ENCODE measurements around the gene DNAL1. TPM values are rescaled to one million over a fixed set of nuclear protein-coding genes. Genes with fewer than 3 reads are reported as not detected.

Gene DNAL1
- total RNA-seq, 2 donors from 2014 or later, result 3.9 to 7.6 TPM

GRCh38 chr14:73663548-73664212 is 18.9 kb downstream of the DNAL1 start:
- H3K36me3 Mint-ChIP-seq (ENCODE audit: low read depth), result peaks cover 6% of the 10 kb centered on the region
- H3K4me3 Mint-ChIP-seq, result no peak overlapping the region
- H3K27ac Mint-ChIP-seq, result no peak overlapping the region
- no peaks in the 10 kb centered on the region for H3K4me1 Mint-ChIP-seq
- ATAC-seq (replicated peaks), result no peak
- H3K9me3 Mint-ChIP-seq, result no peaks in the 10 kb centered on the region
- H3K27me3 Mint-ChIP-seq, result no peaks in the 10 kb centered on the region

- Mint-ChIP-seq H3K9me3 (no peaks in the 10 kb centered on the region), H3K36me3 (ENCODE audit: low read depth) (peaks cover 6% of the 10 kb centered on the region), H3K4me3 (no peak overlapping the region), H3K27ac (no peak overlapping the region), H3K4me1 (no peaks in the 10 kb centered on the region), H3K27me3 (no peaks in the 10 kb centered on the region)
- no peak for ATAC-seq (replicated peaks)
Measured at GRCh38 chr14:73665130-73665529, 20.3 kb downstream of the DNAL1 start.

- no peak for ATAC-seq (replicated peaks)
- H3K36me3 Mint-ChIP-seq (ENCODE audit: low read depth), result peaks cover 6% of the 10 kb centered on the region
- no peak overlapping the region for H3K4me3 Mint-ChIP-seq
- H3K9me3 Mint-ChIP-seq, result no peaks in the 10 kb centered on the region
- no peaks in the 10 kb centered on the region for H3K4me1 Mint-ChIP-seq
- no peaks in the 10 kb centered on the region for H3K27me3 Mint-ChIP-seq
- no peak overlapping the region for H3K27ac Mint-ChIP-seq
Measured at GRCh38 chr14:73666583-73666982, 21.8 kb downstream of the DNAL1 start.

GRCh38 chr14:73667854-73668253 is 23.1 kb downstream of the DNAL1 start:
- no peak overlapping the region for H3K27ac Mint-ChIP-seq
- no peaks in the 10 kb centered on the region for H3K27me3 Mint-ChIP-seq
- H3K36me3 Mint-ChIP-seq (ENCODE audit: low read depth), result peaks cover 6% of the 10 kb centered on the region
- no peak overlapping the region for H3K4me3 Mint-ChIP-seq
- no peak for ATAC-seq (replicated peaks)
- H3K4me1 Mint-ChIP-seq, result no peaks in the 10 kb centered on the region
- no peaks in the 10 kb centered on the region for H3K9me3 Mint-ChIP-seq

GRCh38 chr14:73674986-73675385 is 30.2 kb downstream of the DNAL1 start:
- Mint-ChIP-seq H3K27me3 (no peaks in the 10 kb centered on the region), H3K27ac (peak overlapping the region; percentile 65), H3K9me3 (no peaks in the 10 kb centered on the region), H3K4me1 (no peaks in the 10 kb centered on the region), H3K36me3 (ENCODE audit: low read depth) (no peaks in the 10 kb centered on the region), H3K4me3 (no peak overlapping the region)
- ATAC-seq (replicated peaks), result no peak

GRCh38 chr14:73678698-73679097 is 33.9 kb downstream of the DNAL1 start:
- Mint-ChIP-seq H3K4me1 (no peaks in the 10 kb centered on the region), H3K27me3 (no peaks in the 10 kb centered on the region), H3K36me3 (ENCODE audit: low read depth) (no peaks in the 10 kb centered on the region), H3K4me3 (no peak overlapping the region), H3K27ac (no peak overlapping the region), H3K9me3 (no peaks in the 10 kb centered on the region)
- no peak for ATAC-seq (replicated peaks)

- H3K27me3 Mint-ChIP-seq, result no peaks in the 10 kb centered on the region
- no peak overlapping the region for H3K4me3 Mint-ChIP-seq
- H3K9me3 Mint-ChIP-seq, result no peaks in the 10 kb centered on the region
- ATAC-seq (replicated peaks), result no peak
- H3K27ac Mint-ChIP-seq, result no peak overlapping the region
- H3K4me1 Mint-ChIP-seq, result no peaks in the 10 kb centered on the region
- H3K36me3 Mint-ChIP-seq (ENCODE audit: low read depth), result no peaks in the 10 kb centered on the region
Measured at GRCh38 chr14:73680821-73681220, 36.0 kb downstream of the DNAL1 start.

- Mint-ChIP-seq H3K9me3 (no peaks in the 10 kb centered on the region), H3K4me1 (no peaks in the 10 kb centered on the region), H3K36me3 (ENCODE audit: low read depth) (no peaks in the 10 kb centered on the region), H3K27ac (no peak overlapping the region), H3K27me3 (no peaks in the 10 kb centered on the region), H3K4me3 (no peak overlapping the region)
- no peak for ATAC-seq (replicated peaks)
Measured at GRCh38 chr14:73684627-73685026, 39.8 kb downstream of the DNAL1 start.

- Mint-ChIP-seq H3K27me3 (no peaks in the 10 kb centered on the region), H3K4me3 (no peak overlapping the region), H3K4me1 (no peaks in the 10 kb centered on the region), H3K36me3 (ENCODE audit: low read depth) (no peaks in the 10 kb centered on the region), H3K27ac (no peak overlapping the region), H3K9me3 (no peaks in the 10 kb centered on the region)
- no peak for ATAC-seq (replicated peaks)
Measured at GRCh38 chr14:73685328-73685727, 40.5 kb downstream of the DNAL1 start.

GRCh38 chr14:73686901-73687300 is 42.1 kb downstream of the DNAL1 start:
- Mint-ChIP-seq H3K4me1 (no peaks in the 10 kb centered on the region), H3K9me3 (no peaks in the 10 kb centered on the region), H3K27me3 (no peaks in the 10 kb centered on the region), H3K27ac (no peak overlapping the region), H3K4me3 (no peak overlapping the region), H3K36me3 (ENCODE audit: low read depth) (no peaks in the 10 kb centered on the region)
- ATAC-seq (replicated peaks), result no peak

- Mint-ChIP-seq H3K9me3 (no peaks in the 10 kb centered on the region), H3K4me1 (peaks cover 19% of the 10 kb centered on the region), H3K36me3 (ENCODE audit: low read depth) (peaks cover 10% of the 10 kb centered on the region), H3K4me3 (no peak overlapping the region), H3K27me3 (no peaks in the 10 kb centered on the region), H3K27ac (peak overlapping the region; percentile 58)
- ATAC-seq (replicated peaks), result no peak
Measured at GRCh38 chr14:73694083-73694482, 49.3 kb downstream of the DNAL1 start.

GRCh38 chr14:73695082-73695481 is 50.3 kb downstream of the DNAL1 start:
- H3K9me3 Mint-ChIP-seq, result no peaks in the 10 kb centered on the region
- peaks cover 10% of the 10 kb centered on the region for H3K36me3 Mint-ChIP-seq (ENCODE audit: low read depth)
- H3K27ac Mint-ChIP-seq, result no peak overlapping the region
- no peak overlapping the region for H3K4me3 Mint-ChIP-seq
- no peaks in the 10 kb centered on the region for H3K27me3 Mint-ChIP-seq
- ATAC-seq (replicated peaks), result no peak
- peaks cover 19% of the 10 kb centered on the region for H3K4me1 Mint-ChIP-seq

GRCh38 chr14:73695997-73696396 is 51.2 kb downstream of the DNAL1 start:
- peak overlapping the region; percentile 78 for H3K4me3 Mint-ChIP-seq
- H3K9me3 Mint-ChIP-seq, result no peaks in the 10 kb centered on the region
- no peaks in the 10 kb centered on the region for H3K27me3 Mint-ChIP-seq
- peaks cover 10% of the 10 kb centered on the region for H3K36me3 Mint-ChIP-seq (ENCODE audit: low read depth)
- ATAC-seq (replicated peaks), result peak; percentile 75
- peaks cover 24% of the 10 kb centered on the region for H3K4me1 Mint-ChIP-seq
- H3K27ac Mint-ChIP-seq, result peak overlapping the region; percentile 99

- peaks cover 10% of the 10 kb centered on the region for H3K36me3 Mint-ChIP-seq (ENCODE audit: low read depth)
- peak; percentile 90 for ATAC-seq (replicated peaks)
- H3K4me3 Mint-ChIP-seq, result peak overlapping the region; percentile 78
Measured at GRCh38 chr14:73696466-73697400, 51.9 kb downstream of the DNAL1 start.

GRCh38 chr14:73700325-73700724 is 55.5 kb downstream of the DNAL1 start:
- no peaks in the 10 kb centered on the region for H3K9me3 Mint-ChIP-seq
- peak; percentile 48 for ATAC-seq (replicated peaks)
- H3K4me3 Mint-ChIP-seq, result peak overlapping the region; percentile 0
- no peaks in the 10 kb centered on the region for H3K27me3 Mint-ChIP-seq
- peaks cover 5% of the 10 kb centered on the region for H3K36me3 Mint-ChIP-seq (ENCODE audit: low read depth)
- peaks cover 20% of the 10 kb centered on the region for H3K4me1 Mint-ChIP-seq
- H3K27ac Mint-ChIP-seq, result peak overlapping the region; percentile 31

More at GRCh38 chr14:73696466-73697400, 51.9 kb downstream of the DNAL1 start:
- H3K9me3 Mint-ChIP-seq, result no peaks in the 10 kb centered on the region
- H3K27me3 Mint-ChIP-seq, result no peaks in the 10 kb centered on the region
- peak overlapping the region; percentile 99 for H3K27ac Mint-ChIP-seq
- peaks cover 24% of the 10 kb centered on the region for H3K4me1 Mint-ChIP-seq

Measured in activated T-helper 17 cell treated with anti-CD3 and anti-CD28 coated beads, Interleukin-2, amount 50 U/mL, for 72 hours (primary cell).